PC-9 (cell line): ENCODE measurements around the gene ZSCAN10. TPM values are rescaled to one million over a fixed set of nuclear protein-coding genes. Genes with fewer than 3 reads are reported as not detected.

Experiments
- BruUV-seq: library from RNA; stranded (reverse); fragments of 400-500 nt; replicated peaks from 2 replicates; lab custom pipeline; 2021; lab: Mats Ljungman, UMichigan
- CTCF ChIA-PET: fragments of 300-600 bp; sonication (Branson Sonifier 250); formaldehyde crosslinking; loops from one replicate; lab custom pipeline; 2022; ENCODE audit warnings: antibody characterized with exemption; lab: Charles Lee
- POLR2A ChIA-PET: fragments of 300-600 bp; sonication (Branson Sonifier 250); formaldehyde crosslinking; loops from one replicate; lab custom pipeline; 2022; ENCODE audit warnings: antibody characterized with exemption; ENCODE audit not compliant: unreplicated experiment; lab: Charles Lee
- DNase-seq, 2 experiments: peaks; one replicate each; pipeline versions ENCODE4 v3.0.0 to v3.0.0-alpha.2; 2015 to 2022; ENCODE audit warnings: mixed read lengths in 1 of 2
- H2AFZ ChIP-seq: fragments of 200-600 bp; sonication (generic); 2 replicates; pipeline ENCODE4 v1.8.1; 2017; ENCODE audit warnings: antibody characterized with exemption
- H3F3A ChIP-seq: fragments of 200-600 bp; sonication (generic); 2 replicates; pipeline ENCODE4 v1.8.1; 2017; ENCODE audit warnings: antibody characterized with exemption, mild to moderate bottlenecking, low read depth; ENCODE audit not compliant: insufficient read depth
- H3K27ac ChIP-seq: fragments of 200-600 bp; sonication (generic); 2 replicates; pipeline ENCODE4 v1.6.1; 2016; ENCODE audit warnings: mixed run types
- H3K27me3 ChIP-seq: fragments of 200-600 bp; sonication (generic); 2 replicates; pipeline ENCODE4 v1.6.1; 2016; ENCODE audit warnings: low read depth, mixed run types; ENCODE audit not compliant: insufficient read depth
- H3K36me3 ChIP-seq: fragments of 200-600 bp; sonication (generic); 2 replicates; pipeline ENCODE4 v1.6.1; 2016; ENCODE audit warnings: low read depth, mixed run types
- H3K4me1 ChIP-seq: fragments of 200-600 bp; sonication (generic); replicated peaks from 2 replicates; pipeline ENCODE4 v1.6.1; 2016; ENCODE audit warnings: mixed run types; ENCODE audit not compliant: insufficient read depth
- H3K4me2 ChIP-seq: fragments of 200-600 bp; sonication (generic); 2 replicates; pipeline ENCODE4 v1.6.1; 2017; ENCODE audit warnings: mixed run types
- H3K4me3 ChIP-seq: fragments of 200-600 bp; sonication (generic); 2 replicates; pipeline ENCODE4 v1.6.1; 2016; ENCODE audit warnings: mixed run types
- H3K79me2 ChIP-seq: fragments of 200-600 bp; sonication (generic); 2 replicates; pipeline ENCODE4 v1.6.1; 2017; ENCODE audit warnings: low read depth, mixed run types
- H3K9me2 ChIP-seq: fragments of 200-600 bp; sonication (generic); 2 replicates; pipeline ENCODE4 v1.8.1; 2017; ENCODE audit warnings: mild to moderate bottlenecking; ENCODE audit not compliant: insufficient read depth
- H3K9me3 ChIP-seq: fragments of 200-600 bp; sonication (generic); 2 replicates; pipeline ENCODE4 v1.8.1; 2016; ENCODE audit warnings: low read depth; ENCODE audit not compliant: insufficient read depth
- H4K20me1 ChIP-seq: fragments of 200-600 bp; sonication (generic); 2 replicates; pipeline ENCODE4 v1.8.1; 2017; ENCODE audit not compliant: insufficient read depth
- EZH2 ChIP-seq: fragments of 200-600 bp; sonication (generic); IDR thresholded peaks from 2 replicates; pipeline ENCODE4 v1.8.0; 2017; ENCODE audit warnings: antibody characterized with exemption, low read depth
- intact Hi-C: fragments of 100-400 bp; cut with micrococcal nuclease; formaldehyde crosslinking; loops from one replicate; pipeline ENCODE4 v1.10.0; 2022; ENCODE audit not compliant: unreplicated experiment
- total RNA-seq: library from RNA; stranded (reverse); gene quantifications from 2 replicates; pipeline ENCODE4 v1.2.3, GENCODE V29; 2021
- TF ChIP-seq, protein P1 (sequence below): fragments of 200-600 bp; sonication (generic); conservative IDR thresholded peaks from 2 replicates; pipeline ENCODE4 v1.6.1; 2017; ENCODE audit warnings: mixed run types, antibody characterized with exemption, mild to moderate bottlenecking, moderate library complexity

ZSCAN10 gene
- total RNA-seq, 1 experiment from 2014 or later: not detected

DNA sequence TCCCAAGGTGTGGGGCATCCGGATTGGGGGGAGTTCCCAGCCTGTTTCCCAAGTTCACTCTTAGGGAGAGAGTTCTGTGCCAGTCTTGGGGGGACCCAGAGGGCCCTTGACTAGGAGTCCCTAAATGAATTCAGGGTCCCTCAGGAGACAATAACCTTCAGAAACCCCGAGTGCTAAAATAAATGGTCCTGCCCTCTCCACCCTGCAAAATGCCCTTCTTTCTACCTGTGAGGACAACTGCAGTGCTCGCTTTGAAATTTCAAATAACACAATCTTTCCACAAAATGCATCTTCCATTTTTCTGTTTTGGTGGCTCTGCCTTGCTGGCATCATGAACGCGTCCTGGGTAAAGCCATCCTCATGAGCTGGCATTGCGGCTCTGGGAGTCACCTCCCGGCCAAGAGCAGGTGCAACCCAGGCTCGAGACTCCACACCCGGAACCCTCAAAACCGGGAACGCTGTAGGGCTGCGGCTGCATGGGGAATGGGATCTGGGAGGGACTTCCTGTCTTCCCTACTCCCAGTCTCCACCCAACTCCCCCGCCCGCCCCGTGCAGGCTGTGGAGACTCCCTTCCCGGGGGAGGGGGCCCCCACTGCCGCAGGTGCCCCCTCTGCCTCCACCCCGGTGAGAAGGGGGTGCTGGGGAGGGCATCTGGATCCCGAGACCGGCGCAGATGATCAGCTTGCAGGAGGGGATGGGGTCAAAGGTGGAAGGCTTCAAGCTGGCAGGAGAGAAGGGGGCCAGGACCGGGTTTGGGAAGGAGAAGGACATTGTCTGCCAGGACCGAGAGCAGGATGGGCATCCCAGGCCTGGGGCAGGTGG is 13.2 kb upstream of the ZSCAN10 start, which contains the start of gene ZNF205:
Gene ZNF205 (plus strand): TSS at position 529 of the 823 bp plus-strand sequence. CDS start 845 bp downstream, outside the sequence.
- H3K27me3 ChIP-seq: no peaks in the 10 kb centered on the region
- peaks cover 9% of the 10 kb centered on the region; the same call in 1 of the 2 replicates for H3F3A ChIP-seq
- H3K4me3 ChIP-seq: peak within 1 kb of the TSS; percentile 72
- H3K36me3 ChIP-seq: no peaks in the 10 kb centered on the region
- H3K9me3 ChIP-seq: no peaks in the 10 kb centered on the region
- intact Hi-C loops: loop anchor here (1.0 kb wide), 1 partner anchor 53 kb away; no protein-coding TSS in a partner anchor
- H3K9me2 ChIP-seq: no peaks in the 10 kb centered on the region
- TF ChIP-seq, protein P1, sequence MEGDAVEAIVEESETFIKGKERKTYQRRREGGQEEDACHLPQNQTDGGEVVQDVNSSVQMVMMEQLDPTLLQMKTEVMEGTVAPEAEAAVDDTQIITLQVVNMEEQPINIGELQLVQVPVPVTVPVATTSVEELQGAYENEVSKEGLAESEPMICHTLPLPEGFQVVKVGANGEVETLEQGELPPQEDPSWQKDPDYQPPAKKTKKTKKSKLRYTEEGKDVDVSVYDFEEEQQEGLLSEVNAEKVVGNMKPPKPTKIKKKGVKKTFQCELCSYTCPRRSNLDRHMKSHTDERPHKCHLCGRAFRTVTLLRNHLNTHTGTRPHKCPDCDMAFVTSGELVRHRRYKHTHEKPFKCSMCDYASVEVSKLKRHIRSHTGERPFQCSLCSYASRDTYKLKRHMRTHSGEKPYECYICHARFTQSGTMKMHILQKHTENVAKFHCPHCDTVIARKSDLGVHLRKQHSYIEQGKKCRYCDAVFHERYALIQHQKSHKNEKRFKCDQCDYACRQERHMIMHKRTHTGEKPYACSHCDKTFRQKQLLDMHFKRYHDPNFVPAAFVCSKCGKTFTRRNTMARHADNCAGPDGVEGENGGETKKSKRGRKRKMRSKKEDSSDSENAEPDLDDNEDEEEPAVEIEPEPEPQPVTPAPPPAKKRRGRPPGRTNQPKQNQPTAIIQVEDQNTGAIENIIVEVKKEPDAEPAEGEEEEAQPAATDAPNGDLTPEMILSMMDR: no peak
- no peak for TF ChIP-seq EZH2
- H3K4me2 ChIP-seq: peak within 1 kb of the TSS; percentile 99
- peaks cover 18% of the 10 kb centered on the region for H3K79me2 ChIP-seq
- ChIA-PET CTCF (interaction anchor here (1.0 to 1.1 kb wide), 2 partner anchors 54 to 84 kb away, joined by 3 to 10 read pairs; no protein-coding TSS in a partner anchor), POLR2A (interaction anchor here (0.6 to 0.9 kb wide), 2 partner anchors 92 to 120 kb away, joined by 3 to 8 read pairs; partner anchors contain the start of gene TNFRSF12A)
- H4K20me1 ChIP-seq: no peaks in the 10 kb centered on the region
- no peak within 1 kb of the TSS for H3K27ac ChIP-seq
- peak within 1 kb of the TSS; percentile 92 for H2AFZ ChIP-seq
- H3K4me1 ChIP-seq: peaks cover 16% of the 10 kb centered on the region
- no TSS peak for BruUV-seq
- DNase-seq: peak; percentile 79 to 87

DNA sequence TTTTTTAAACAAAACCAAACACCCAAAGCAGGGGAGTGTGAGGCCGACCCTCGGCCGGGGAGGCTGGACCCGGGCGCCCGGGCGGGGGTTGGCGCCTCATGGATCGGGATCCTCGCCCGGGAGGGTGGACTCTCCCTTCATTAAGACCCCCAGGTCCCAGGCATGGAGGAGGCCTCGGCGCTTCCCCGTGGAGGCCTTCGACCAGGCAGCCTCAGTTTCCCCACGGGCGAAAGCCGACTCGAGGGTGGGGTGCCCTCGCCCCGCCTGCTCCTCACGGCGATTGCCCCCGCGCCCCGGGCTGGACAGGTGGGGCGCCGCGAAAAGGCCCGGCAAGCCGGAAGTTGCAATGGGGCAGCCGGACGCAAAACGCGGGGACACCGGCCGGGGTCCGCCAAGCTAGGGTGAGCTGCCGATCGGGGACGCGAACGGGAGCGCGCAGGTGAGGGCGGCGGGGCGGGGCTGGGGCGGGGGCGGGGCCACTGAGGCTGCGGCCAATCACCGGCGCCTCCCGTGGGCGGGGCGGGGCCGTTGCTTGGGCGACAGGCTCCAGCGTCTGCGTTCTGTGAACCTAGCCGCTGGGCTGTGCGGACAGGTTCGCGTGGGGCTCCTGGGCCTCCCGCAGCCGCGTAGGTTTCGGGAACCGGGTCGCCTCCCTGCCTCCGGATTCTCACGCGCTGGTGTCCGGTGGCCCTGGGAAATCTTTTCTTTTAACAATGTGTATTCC is 7.3 kb upstream of the ZSCAN10 start:
- H3K36me3 ChIP-seq: no peaks in the 10 kb centered on the region
- intact Hi-C loops: loop anchor here (5.0 kb wide), 1 partner anchor 384 kb away; the partner anchor contains the start of gene PRSS27
- peak; percentile 80 to 96 for DNase-seq
- H3K27ac ChIP-seq: peak overlapping the region; percentile 59
- H3K27me3 ChIP-seq: no peaks in the 10 kb centered on the region
- no peaks in the 10 kb centered on the region for H3K9me2 ChIP-seq
- H3K4me1 ChIP-seq: peaks cover 6% of the 10 kb centered on the region
- BruUV-seq: no TSS peak
- peaks cover 20% of the 10 kb centered on the region; the same call in 1 of the 2 replicates for H3F3A ChIP-seq
- H2AFZ ChIP-seq: peak overlapping the region; percentile 100
- TF ChIP-seq EZH2: no peak
- TF ChIP-seq, protein P1: no peak
- peak overlapping the region; percentile 100 for H3K4me2 ChIP-seq
- ChIA-PET POLR2A (interaction anchor here (0.6 to 0.9 kb wide), 5 partner anchors 11 to 513 kb away, joined by 3 to 17 read pairs (median 6); partner anchors contain the start of gene PRSS21), CTCF (interaction anchor here (1.3 kb wide), 1 partner anchor 47 kb away, joined by 4 read pairs; no protein-coding TSS in a partner anchor)
- H4K20me1 ChIP-seq: no peaks in the 10 kb centered on the region
- H3K79me2 ChIP-seq: no peaks in the 10 kb centered on the region
- peak overlapping the region; percentile 97 for H3K4me3 ChIP-seq
- H3K9me3 ChIP-seq: no peaks in the 10 kb centered on the region
